ENCODE measurements around the gene CXADR.

The CXADR gene

GRCh38 chr21:17545007-17545406, 32.2 kb downstream of the CXADR start:
- no peak for DNase-seq

- DNase-seq: no peak
Observed at GRCh38 chr21:17548262-17548661, 35.4 kb downstream of the CXADR start.

- no peak for DNase-seq
Observed at GRCh38 chr21:17550671-17551308, 37.9 kb downstream of the CXADR start.

- DNase-seq: no peak
Observed at GRCh38 chr21:17552410-17552809, 39.6 kb downstream of the CXADR start.

GRCh38 chr21:17554120-17554519, 41.3 kb downstream of the CXADR start:
- DNase-seq: no peak

- no peak for DNase-seq
Observed at GRCh38 chr21:17554679-17555465, 42.0 kb downstream of the CXADR start.

- DNase-seq: no peak
Observed at GRCh38 chr21:17560377-17561025, 47.7 kb downstream of the CXADR start.

- no peak for DNase-seq
Observed at GRCh38 chr21:17570786-17571185, 57.9 kb downstream of the CXADR start.

GRCh38 chr21:17572431-17572830, 59.6 kb downstream of the CXADR start:
- DNase-seq: no peak

- no peak for DNase-seq
Observed at GRCh38 chr21:17575076-17575475, 62.2 kb downstream of the CXADR start.

GRCh38 chr21:17576080-17576835, 63.4 kb downstream of the CXADR start:
- no peak for DNase-seq

- no peak for DNase-seq
Observed at GRCh38 chr21:17577701-17578100, 64.9 kb downstream of the CXADR start.

GRCh38 chr21:17578162-17578561, 65.3 kb downstream of the CXADR start:
- DNase-seq: no peak

- no peak for DNase-seq
Observed at GRCh38 chr21:17578876-17579275, 66.0 kb downstream of the CXADR start.

GRCh38 chr21:17580319-17580718, 67.5 kb downstream of the CXADR start:
- no peak for DNase-seq

GRCh38 chr21:17583898-17584297, 71.1 kb downstream of the CXADR start:
- DNase-seq: no peak

- no peak for DNase-seq
Observed at GRCh38 chr21:17585875-17586450, 73.1 kb downstream of the CXADR start.

- DNase-seq: no peak
Observed at GRCh38 chr21:17590430-17590829, 77.6 kb downstream of the CXADR start.

GRCh38 chr21:17597680-17598079, 84.8 kb downstream of the CXADR start:
- DNase-seq: no peak

- no peak for DNase-seq
Observed at GRCh38 chr21:17598437-17598836, 85.6 kb downstream of the CXADR start.

- DNase-seq: no peak
Observed at GRCh38 chr21:17602874-17603273, 90.0 kb downstream of the CXADR start.

GRCh38 chr21:17607684-17608083, 94.8 kb downstream of the CXADR start:
- DNase-seq: no peak

- no peak for DNase-seq
Observed at GRCh38 chr21:17609681-17610080, 96.8 kb downstream of the CXADR start.

Measured in activated effector memory CD4-positive, alpha-beta T cell treated with Interleukin-2 at 50 U/mL for 16 hours (primary cell).